ENCODE results near the gene PCGF1. TPM values are rescaled to one million over a fixed set of nuclear protein-coding genes. Genes with fewer than 3 reads are reported as not detected.
A peak's percentile ranks its signal among the peaks of the same experiment; 100 is the strongest.

The PCGF1 gene
- total and polyA plus RNA-seq, 2 of the 13 experiments (the other 11 are each of a cell fraction or from before 2014, with no cell fraction given), result 20.4 to 22.6 TPM

GRCh38 chr2:74534411-74534810 lies 26.9 kb upstream of the PCGF1 start (continued):
- TF ChIP-seq AFF4 (CRISPR knock-in tag; IDR thresholded peaks at IDR 0.05) (no peak), ZC3H13 (CRISPR knock-in tag; IDR thresholded peaks at IDR 0.05) (0 out of 2 replicates have a peak, but pooled peaks have one; percentile 40), SYNCRIP (IDR thresholded peaks at IDR 0.05; ENCODE audit: insufficient read depth, low read depth, low read length) (no peak), GABPA (IDR thresholded peaks at IDR 0.05; ENCODE audit: low read depth, low read length) (no peak), GABPA (CRISPR knock-in tag; IDR thresholded peaks at IDR 0.05; ENCODE audit: low read depth) (no peak), FOSL1 (CRISPR knock-in tag; IDR thresholded peaks at IDR 0.05; ENCODE audit: borderline replicate concordance) (no peak), ZBTB38 (CRISPR knock-in tag; IDR thresholded peaks at IDR 0.05) (no peak), AGO2 (optimal IDR thresholded peaks at IDR 0.05; ENCODE audit: low read depth, low read length) (peak; percentile 77), ZNF687 (CRISPR knock-in tag; IDR thresholded peaks at IDR 0.05) (0 out of 2 replicates have a peak, but pooled peaks have one; percentile 9), NRL (CRISPR knock-in tag; IDR thresholded peaks at IDR 0.05; ENCODE audit: borderline replicate concordance) (peak; percentile 43; the same call in 1 of the 2 replicates)
